ENCODE data around the gene PPP2R2C.

GRCh38 chr4:6495296-6495590 is 22.8 kb upstream of the PPP2R2C start:
- no peak for TF ChIP-seq CTCF (IDR thresholded peaks at IDR 0.05)
- TF ChIP-seq POLR2A (IDR thresholded peaks at IDR 0.05), result no peak

Measured in right lobe of liver (tissue), 4 donors.